ENCODE measurements around the gene GOLGA8S.
"Not testable (repeated sequence)": the region's sequence is repeated elsewhere in the genome, so short reads cannot be mapped to it uniquely, and the experiment has no call there.

DNA sequence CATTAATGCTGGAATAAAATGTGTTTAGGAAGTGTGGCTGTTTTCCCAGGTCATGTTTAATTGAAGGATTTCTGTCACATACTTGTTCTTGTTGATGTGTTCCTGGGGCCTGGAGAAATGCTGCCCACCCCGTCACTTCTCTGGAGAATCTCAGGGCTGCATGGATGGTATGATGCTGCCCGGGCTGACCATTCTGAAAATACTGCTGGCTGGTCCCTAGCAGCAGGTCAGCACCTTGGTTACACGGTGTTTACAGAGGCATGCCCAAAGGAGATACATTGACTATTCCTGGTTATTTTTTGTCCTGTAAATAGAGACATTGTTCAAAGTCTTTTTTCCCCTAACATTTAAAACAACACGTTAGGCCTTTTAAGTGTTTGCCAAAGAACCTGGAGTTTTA is 26.2 kb downstream of the GOLGA8S start:
- TF ChIP-seq POLR2A (IDR thresholded peaks at IDR 0.05; ENCODE audit: low read length); GATA1 (IDR thresholded peaks at IDR 0.05; ENCODE audit: low read depth, low read length): not testable (repeated sequence)
